Dermis microvascular lymphatic vessel endothelial cell (primary cell): ENCODE results near the gene GNG13. TPM values are rescaled to one million over a fixed set of nuclear protein-coding genes. Genes with fewer than 3 reads are reported as not detected.
"Not testable (repeated sequence)": the region's sequence is repeated elsewhere in the genome, so short reads cannot be mapped to it uniquely, and the experiment has no call there.

Source experiments
- DNase-seq, 2 donors: peaks; one replicate each; pipeline versions ENCODE4 v3.0.0 to v3.0.0-alpha.2; 2010; ENCODE audit warnings: low read depth in 2 of 2
- total RNA-seq: library from RNA; depleted of rRNA; stranded (reverse); fragments of >200 nt; gene quantifications from 2 replicates; pipeline ENCODE4 v1.2.1, GENCODE V29; 2014

Gene GNG13
- total RNA-seq, 1 donor from 2014 or later = not detected

GRCh38 chr16:762595-763268, 37.8 kb downstream of the GNG13 start:
- DNase-seq = no peak

GRCh38 chr16:761625-762513, 38.7 kb downstream of the GNG13 start:
- DNase-seq = no peak

GRCh38 chr16:760545-761343, 39.8 kb downstream of the GNG13 start, which contains the start of gene MSLN:
MSLN (plus strand) TSS chr16:760734; CDS start chr16:762681, 1,947 bp downstream.
- no peak for DNase-seq

- DNase-seq = no peak
These were observed 40.5 kb downstream of the GNG13 start for GRCh38 chr16:760065-760464.

GRCh38 chr16:759110-759910, 41.2 kb downstream of the GNG13 start:
- no peak for DNase-seq

- no peak for DNase-seq
These were observed 44.1 kb downstream of the GNG13 start for GRCh38 chr16:756428-756827.

GRCh38 chr16:754656-755055, 45.9 kb downstream of the GNG13 start:
- DNase-seq = no peak

- DNase-seq = not testable (repeated sequence)
These were observed 46.4 kb downstream of the GNG13 start for GRCh38 chr16:754121-754607.

- no peak for DNase-seq
These were observed 48.6 kb downstream of the GNG13 start for GRCh38 chr16:752007-752312.

- DNase-seq = no peak
These were observed 49.2 kb downstream of the GNG13 start for GRCh38 chr16:751152-752006.

- no peak for DNase-seq
These were observed 50.0 kb downstream of the GNG13 start for GRCh38 chr16:750485-750884.

GRCh38 chr16:749010-749409, 51.5 kb downstream of the GNG13 start:
- DNase-seq = no peak

Other genes with a start within 250 kb of the GNG13 start
- gene PRR35, start 240.3 kb downstream of the GNG13 start, total RNA-seq = not detected in 2 replicates
- 1.3 and 3.0 TPM in 2 replicates for gene NHLRC4, start 233.7 kb downstream of the GNG13 start, total RNA-seq
- gene PIGQ, start 230.8 kb downstream of the GNG13 start, total RNA-seq = 12.3 and 28.8 TPM in 2 replicates
- gene RAB40C, start 210.7 kb downstream of the GNG13 start, total RNA-seq = 9.2 and 12.9 TPM in 2 replicates
- gene WFIKKN1, start 169.7 kb downstream of the GNG13 start, total RNA-seq = under 0.01 and 0.13 TPM in 2 replicates
- gene METTL26, start 164.4 kb downstream of the GNG13 start, total RNA-seq = 59.4 and 76.7 TPM in 2 replicates
- gene MCRIP2, start 158.9 kb downstream of the GNG13 start, total RNA-seq = 9.8 and 10.1 TPM in 2 replicates
- 6.8 and 11.4 TPM in 2 replicates for gene WDR90, start 151.4 kb downstream of the GNG13 start, total RNA-seq
- gene RHOT2, start 132.6 kb downstream of the GNG13 start, total RNA-seq = 23.5 and 33.8 TPM in 2 replicates
- gene RHBDL1, start 125.1 kb downstream of the GNG13 start, total RNA-seq = 0.13 and 0.25 TPM in 2 replicates
- gene STUB1, start 120.3 kb downstream of the GNG13 start, total RNA-seq = 78.6 and 85.8 TPM in 2 replicates
- gene JMJD8, start 116.4 kb downstream of the GNG13 start, total RNA-seq = 16.6 and 35.4 TPM in 2 replicates
- 1.9 and 3.9 TPM in 2 replicates for gene WDR24, start 110.3 kb downstream of the GNG13 start, total RNA-seq
- gene FBXL16, start 94.9 kb downstream of the GNG13 start, total RNA-seq = under 0.01 TPM in 2 replicates
- gene METRN, start 85.6 kb downstream of the GNG13 start, total RNA-seq = 41.2 and 45.5 TPM in 2 replicates
- gene ANTKMT, start 79.6 kb downstream of the GNG13 start, total RNA-seq = 16.7 and 20.2 TPM in 2 replicates
- 0.26 and 0.76 TPM in 2 replicates for gene CCDC78, start 74.3 kb downstream of the GNG13 start, total RNA-seq
- gene HAGHL, start 73.6 kb downstream of the GNG13 start, total RNA-seq = 5.4 and 7.7 TPM in 2 replicates
- gene CIAO3, start 59.7 kb downstream of the GNG13 start, total RNA-seq = 23.2 and 34.6 TPM in 2 replicates
- gene MSLN, start 40.0 kb downstream of the GNG13 start, total RNA-seq = 0.25 and 0.39 TPM in 2 replicates
- gene RPUSD1, start 12.4 kb downstream of the GNG13 start, total RNA-seq = 22.2 and 29.8 TPM in 2 replicates
- gene CHTF18, start 12.1 kb downstream of the GNG13 start, total RNA-seq = 8.0 and 9.9 TPM in 2 replicates
- gene LMF1, start 170.2 kb upstream of the GNG13 start, total RNA-seq = 3.6 and 8.5 TPM in 2 replicates
- 0.26 and 0.51 TPM in 2 replicates for gene SOX8, start 181.0 kb upstream of the GNG13 start, total RNA-seq